K562 (cell line): ENCODE measurements around the gene DUS4L. TPM values are rescaled to one million over a fixed set of nuclear protein-coding genes. Genes with fewer than 3 reads are reported as not detected.

Experiments used
- ARID1B ChIP-seq: fragments of 450-650 bp; IDR thresholded peaks from 2 replicates; pipeline ENCODE4 v1.6.1; 2016; ENCODE audit warnings: antibody characterized with exemption, mild to moderate bottlenecking, inconsistent platforms
- DIDO1 ChIP-seq: fragments of 450-650 bp; IDR thresholded peaks from 2 replicates; pipeline ENCODE4 v1.6.1; 2016; ENCODE audit warnings: low read depth, missing biosample characterization, missing genetic modification characterization
- HNRNPLL ChIP-seq: fragments of 200-400 bp; formaldehyde crosslinking; IDR thresholded peaks from 2 replicates; pipeline ENCODE4 v1.6.1; 2017; ENCODE audit warnings: low read length, low read depth, mild to moderate bottlenecking; ENCODE audit not compliant: poor library complexity, severe bottlenecking
- HNRNPUL1 ChIP-seq: fragments of 200-400 bp; formaldehyde crosslinking; IDR thresholded peaks from 2 replicates; pipeline ENCODE4 v1.6.1; 2017; ENCODE audit warnings: low read length
- ZBTB8A ChIP-seq: fragments of 450-650 bp; IDR thresholded peaks from 2 replicates; pipeline ENCODE4 v1.6.1; 2018; ENCODE audit warnings: mild to moderate bottlenecking, moderate library complexity; ENCODE audit not compliant: partially characterized antibody
- ZEB2 ChIP-seq: fragments of 450-650 bp; IDR thresholded peaks from 2 replicates; pipeline ENCODE4 v1.6.1; 2016
- ZNF232 ChIP-seq: sonication (generic); formaldehyde crosslinking; IDR thresholded peaks from 2 replicates; pipeline ENCODE4 v1.8.0; 2022; ENCODE audit warnings: mild to moderate bottlenecking, missing genetic modification reagents
- ZNF584 ChIP-seq: fragments of 200-800 bp; sonication (Bioruptor generic); IDR thresholded peaks from 2 replicates; pipeline ENCODE4 v1.6.1; 2016; ENCODE audit warnings: low read depth, mild to moderate bottlenecking, missing genetic modification characterization, missing compliant biosample characterization
- polyA plus RNA-seq, 8 experiments: library from polyadenylated mRNA; depleted of rRNA in 4 of 8; stranded (reverse) in 5 of 8; unstranded in 3 of 8; fragments of >200 nt; fragmentation: Nextera tagmentation in 2 of 8; fragmentation: Illumina TruSeq in 1 of 8; extraction: Ambion mirVana in 2 of 8; extraction: Trizol in 1 of 8; gene quantifications; 2 replicates each; pipeline versions ENCODE4 v1.2.1 to v1.2.3, GENCODE V29; 2011 to 2014; ENCODE audit warnings: inconsistent platforms in 1 of 8, missing spikeins in 1 of 8
- total RNA-seq, 7 experiments: library from RNA; depleted of rRNA in 6 of 7; stranded (reverse); fragments of >200 nt in 6 of 7; fragmentation: Illumina TruSeq in 2 of 7; extraction: Trizol in 2 of 7; gene quantifications; 2 replicates each; pipeline versions ENCODE4 v1.2.1 to v1.2.3, GENCODE V29; 2011 to 2021; ENCODE audit warnings: low replicate concordance in 1 of 7
- TF ChIP-seq, protein P1 (sequence below): fragments of 450-650 bp; IDR thresholded peaks from 2 replicates; pipeline ENCODE4 v1.6.1; 2016; ENCODE audit warnings: mild to moderate bottlenecking
- TF ChIP-seq, protein P2 (sequence below), 2 experiments: fragments of 450-650 bp in 1 of 2; sonication (generic) in 1 of 2; formaldehyde crosslinking in 1 of 2; IDR thresholded peaks; 2 replicates each; pipeline versions ENCODE4 v1.7.1 to v1.9.0; 2016 to 2022; ENCODE audit warnings: inconsistent platforms in 1 of 2, mild to moderate bottlenecking in 1 of 2, missing genetic modification reagents in 1 of 2
- TF ChIP-seq, protein P3 (sequence below): sonication (generic); formaldehyde crosslinking; IDR thresholded peaks from 2 replicates; pipeline ENCODE4 v1.8.1; 2023; ENCODE audit warnings: mild to moderate bottlenecking, missing genetic modification reagents

DUS4L gene
- total and polyA plus RNA-seq, 9 of the 15 experiments (the other 6 are each of a cell fraction or from before 2014, with no cell fraction given) = 12.2 to 33.6 (median 28.6) TPM

DNA sequence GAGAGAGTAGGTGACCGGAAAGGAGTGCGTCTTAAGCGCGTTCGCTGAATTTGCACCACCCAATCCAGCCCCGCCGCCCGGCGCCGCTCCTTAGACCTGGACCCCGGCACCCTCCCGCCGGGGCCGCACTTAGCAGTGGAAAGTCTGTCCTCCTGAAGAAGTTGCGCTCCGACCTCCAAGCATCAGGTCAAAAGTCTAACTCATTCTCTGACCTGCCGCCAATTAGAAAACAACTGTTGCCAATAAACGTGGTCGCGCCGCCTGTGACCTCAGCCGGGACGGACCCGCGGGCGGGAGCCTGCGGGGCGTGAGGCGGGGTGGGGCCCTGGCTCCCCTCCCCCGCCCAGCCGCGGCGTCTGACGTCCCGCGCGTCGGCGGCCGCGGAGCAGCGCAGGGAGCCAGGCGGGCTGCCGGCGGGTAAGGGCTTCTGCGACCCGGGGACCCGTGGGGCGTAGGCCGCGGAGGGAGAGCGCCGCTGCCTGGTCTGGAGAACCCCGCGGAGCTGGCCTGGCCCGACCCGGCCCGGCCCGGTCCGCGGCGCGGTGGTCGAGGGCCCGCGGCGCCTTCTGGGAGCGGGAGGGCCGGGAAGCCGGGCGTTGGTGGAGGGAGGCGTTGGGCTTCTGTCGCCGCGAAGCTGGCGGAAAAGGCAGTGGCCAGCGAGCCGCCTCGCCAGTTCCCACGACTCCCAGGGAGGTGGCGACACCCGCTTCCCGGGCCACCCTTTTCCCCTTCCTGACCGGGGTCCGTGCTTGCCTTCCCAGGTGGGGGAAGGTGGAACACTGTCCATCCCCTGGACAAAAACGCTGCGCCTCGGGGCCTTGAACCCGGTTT, 16.3 kb downstream of the DUS4L start, which contains the start of gene BCAP29 (continued):
- TF ChIP-seq, protein P1, sequence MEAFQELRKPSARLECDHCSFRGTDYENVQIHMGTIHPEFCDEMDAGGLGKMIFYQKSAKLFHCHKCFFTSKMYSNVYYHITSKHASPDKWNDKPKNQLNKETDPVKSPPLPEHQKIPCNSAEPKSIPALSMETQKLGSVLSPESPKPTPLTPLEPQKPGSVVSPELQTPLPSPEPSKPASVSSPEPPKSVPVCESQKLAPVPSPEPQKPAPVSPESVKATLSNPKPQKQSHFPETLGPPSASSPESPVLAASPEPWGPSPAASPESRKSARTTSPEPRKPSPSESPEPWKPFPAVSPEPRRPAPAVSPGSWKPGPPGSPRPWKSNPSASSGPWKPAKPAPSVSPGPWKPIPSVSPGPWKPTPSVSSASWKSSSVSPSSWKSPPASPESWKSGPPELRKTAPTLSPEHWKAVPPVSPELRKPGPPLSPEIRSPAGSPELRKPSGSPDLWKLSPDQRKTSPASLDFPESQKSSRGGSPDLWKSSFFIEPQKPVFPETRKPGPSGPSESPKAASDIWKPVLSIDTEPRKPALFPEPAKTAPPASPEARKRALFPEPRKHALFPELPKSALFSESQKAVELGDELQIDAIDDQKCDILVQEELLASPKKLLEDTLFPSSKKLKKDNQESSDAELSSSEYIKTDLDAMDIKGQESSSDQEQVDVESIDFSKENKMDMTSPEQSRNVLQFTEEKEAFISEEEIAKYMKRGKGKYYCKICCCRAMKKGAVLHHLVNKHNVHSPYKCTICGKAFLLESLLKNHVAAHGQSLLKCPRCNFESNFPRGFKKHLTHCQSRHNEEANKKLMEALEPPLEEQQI = no peak
- peak; percentile 44; the same call in 1 of the 2 replicates for TF ChIP-seq ZNF584 (CRISPR knock-in tag)
- peak; percentile 61; the same call in 1 of the 2 replicates for TF ChIP-seq ZEB2
- TF ChIP-seq HNRNPUL1 = no peak
- TF ChIP-seq ZBTB8A = no peak
- 0 out of 2 replicates have a peak, but pooled peaks have one; percentile 53 for TF ChIP-seq ZNF232 (CRISPR knock-in tag)
- TF ChIP-seq DIDO1 (tag) = no peak
- TF ChIP-seq, protein P2, sequence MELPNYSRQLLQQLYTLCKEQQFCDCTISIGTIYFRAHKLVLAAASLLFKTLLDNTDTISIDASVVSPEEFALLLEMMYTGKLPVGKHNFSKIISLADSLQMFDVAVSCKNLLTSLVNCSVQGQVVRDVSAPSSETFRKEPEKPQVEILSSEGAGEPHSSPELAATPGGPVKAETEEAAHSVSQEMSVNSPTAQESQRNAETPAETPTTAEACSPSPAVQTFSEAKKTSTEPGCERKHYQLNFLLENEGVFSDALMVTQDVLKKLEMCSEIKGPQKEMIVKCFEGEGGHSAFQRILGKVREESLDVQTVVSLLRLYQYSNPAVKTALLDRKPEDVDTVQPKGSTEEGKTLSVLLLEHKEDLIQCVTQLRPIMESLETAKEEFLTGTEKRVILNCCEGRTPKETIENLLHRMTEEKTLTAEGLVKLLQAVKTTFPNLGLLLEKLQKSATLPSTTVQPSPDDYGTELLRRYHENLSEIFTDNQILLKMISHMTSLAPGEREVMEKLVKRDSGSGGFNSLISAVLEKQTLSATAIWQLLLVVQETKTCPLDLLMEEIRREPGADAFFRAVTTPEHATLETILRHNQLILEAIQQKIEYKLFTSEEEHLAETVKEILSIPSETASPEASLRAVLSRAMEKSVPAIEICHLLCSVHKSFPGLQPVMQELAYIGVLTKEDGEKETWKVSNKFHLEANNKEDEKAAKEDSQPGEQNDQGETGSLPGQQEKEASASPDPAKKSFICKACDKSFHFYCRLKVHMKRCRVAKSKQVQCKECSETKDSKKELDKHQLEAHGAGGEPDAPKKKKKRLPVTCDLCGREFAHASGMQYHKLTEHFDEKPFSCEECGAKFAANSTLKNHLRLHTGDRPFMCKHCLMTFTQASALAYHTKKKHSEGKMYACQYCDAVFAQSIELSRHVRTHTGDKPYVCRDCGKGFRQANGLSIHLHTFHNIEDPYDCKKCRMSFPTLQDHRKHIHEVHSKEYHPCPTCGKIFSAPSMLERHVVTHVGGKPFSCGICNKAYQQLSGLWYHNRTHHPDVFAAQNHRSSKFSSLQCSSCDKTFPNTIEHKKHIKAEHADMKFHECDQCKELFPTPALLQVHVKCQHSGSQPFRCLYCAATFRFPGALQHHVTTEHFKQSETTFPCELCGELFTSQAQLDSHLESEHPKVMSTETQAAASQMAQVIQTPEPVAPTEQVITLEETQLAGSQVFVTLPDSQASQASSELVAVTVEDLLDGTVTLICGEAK (IDR thresholded peaks at IDR 0.05) = peak; percentile 73
- TF ChIP-seq, protein P2 (CRISPR knock-in tag; IDR thresholded peaks at IDR 0.05) = no peak
- TF ChIP-seq, protein P3, sequence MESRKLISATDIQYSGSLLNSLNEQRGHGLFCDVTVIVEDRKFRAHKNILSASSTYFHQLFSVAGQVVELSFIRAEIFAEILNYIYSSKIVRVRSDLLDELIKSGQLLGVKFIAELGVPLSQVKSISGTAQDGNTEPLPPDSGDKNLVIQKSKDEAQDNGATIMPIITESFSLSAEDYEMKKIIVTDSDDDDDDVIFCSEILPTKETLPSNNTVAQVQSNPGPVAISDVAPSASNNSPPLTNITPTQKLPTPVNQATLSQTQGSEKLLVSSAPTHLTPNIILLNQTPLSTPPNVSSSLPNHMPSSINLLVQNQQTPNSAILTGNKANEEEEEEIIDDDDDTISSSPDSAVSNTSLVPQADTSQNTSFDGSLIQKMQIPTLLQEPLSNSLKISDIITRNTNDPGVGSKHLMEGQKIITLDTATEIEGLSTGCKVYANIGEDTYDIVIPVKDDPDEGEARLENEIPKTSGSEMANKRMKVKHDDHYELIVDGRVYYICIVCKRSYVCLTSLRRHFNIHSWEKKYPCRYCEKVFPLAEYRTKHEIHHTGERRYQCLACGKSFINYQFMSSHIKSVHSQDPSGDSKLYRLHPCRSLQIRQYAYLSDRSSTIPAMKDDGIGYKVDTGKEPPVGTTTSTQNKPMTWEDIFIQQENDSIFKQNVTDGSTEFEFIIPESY (CRISPR knock-in tag) = peak; percentile 40
- TF ChIP-seq HNRNPLL = peak; percentile 70
- 0 out of 2 replicates have a peak, but pooled peaks have one; percentile 31 for TF ChIP-seq ARID1B
